WTC11 (cell line): ENCODE results near the gene ARRDC3. TPM values are rescaled to one million over a fixed set of nuclear protein-coding genes. Genes with fewer than 3 reads are reported as not detected.
A peak's percentile ranks its signal among the peaks of the same experiment; 100 is the strongest.

Source experiments
- ATAC-seq: fragments of 200-7000 bp; cut with Tn5 transposase; 2 replicates; pipeline ENCODE4 v1.10.0; 2021; ENCODE audit warnings: mild to moderate bottlenecking, moderate library complexity
- CTCF ChIA-PET: fragments of 300-600 bp; sonication (Branson Sonifier 250); formaldehyde crosslinking; loops from one replicate; lab custom pipeline; 2021; ENCODE audit warnings: antibody characterized with exemption; lab: Charles Lee
- POLR2A ChIA-PET: fragments of 350-600 bp; sonication (Branson Sonifier 250); formaldehyde crosslinking; loops from one replicate; lab custom pipeline; 2021; ENCODE audit warnings: antibody characterized with exemption; lab: Charles Lee
- DNase-seq: peaks from one replicate; pipeline ENCODE4 v3.0.0; 2021; ENCODE audit warnings: low spot score
- H3K27ac Mint-ChIP-seq: 2 replicates; pipeline ENCODE4 v1.8.0; 2021; ENCODE audit warnings: mixed read lengths
- H3K27me3 Mint-ChIP-seq: 2 replicates; pipeline ENCODE4 v1.8.0; 2021; ENCODE audit warnings: low read depth, mild to moderate bottlenecking, moderate library complexity, mixed read lengths
- H3K36me3 Mint-ChIP-seq: 2 replicates; pipeline ENCODE4 v1.8.0; 2021; ENCODE audit warnings: mixed read lengths
- H3K4me1 Mint-ChIP-seq: 2 replicates; pipeline ENCODE4 v1.8.0; 2022; ENCODE audit warnings: mixed read lengths
- H3K4me3 Mint-ChIP-seq: 2 replicates; pipeline ENCODE4 v1.8.0; 2021; ENCODE audit warnings: mild to moderate bottlenecking, moderate library complexity, mixed read lengths
- H3K9me3 Mint-ChIP-seq: 2 replicates; pipeline ENCODE4 v1.8.0; 2021; ENCODE audit warnings: mixed read lengths
- ARID4B ChIP-seq: sonication (generic); formaldehyde crosslinking; IDR thresholded peaks from 2 replicates; pipeline ENCODE4 v1.8.0; 2023; ENCODE audit warnings: missing genetic modification reagents, mild to moderate bottlenecking, borderline replicate concordance
- ATF6 ChIP-seq: sonication (generic); formaldehyde crosslinking; IDR thresholded peaks from 2 replicates; pipeline ENCODE4 v1.8.1; 2023; ENCODE audit warnings: mild to moderate bottlenecking, missing genetic modification reagents
- FOXP1 ChIP-seq: sonication (generic); formaldehyde crosslinking; IDR thresholded peaks from 2 replicates; pipeline ENCODE4 v1.8.0; 2022; ENCODE audit warnings: missing genetic modification reagents, mild to moderate bottlenecking, moderate library complexity, borderline replicate concordance
- FOXP4 ChIP-seq: sonication (generic); formaldehyde crosslinking; IDR thresholded peaks from 2 replicates; pipeline ENCODE4 v1.8.0; 2022; ENCODE audit warnings: mild to moderate bottlenecking, missing genetic modification reagents
- HMGA2 ChIP-seq: fragments of 250-450 bp; sonication (Bioruptor Pico); IDR thresholded peaks from 2 replicates; pipeline ENCODE4 v1.4.0; 2021; ENCODE audit warnings: mild to moderate bottlenecking, moderate library complexity
- HMGXB4 ChIP-seq: sonication (generic); formaldehyde crosslinking; IDR thresholded peaks from 2 replicates; pipeline ENCODE4 v1.8.1; 2023; ENCODE audit warnings: mild to moderate bottlenecking, moderate library complexity, missing genetic modification reagents
- JAZF1 ChIP-seq: fragments of 250-450 bp; sonication (Bioruptor Pico); IDR thresholded peaks from 2 replicates; pipeline ENCODE4 v1.9.0; 2021; ENCODE audit warnings: moderate library complexity, mild to moderate bottlenecking, inconsistent platforms
- MYBL2 ChIP-seq: sonication (generic); formaldehyde crosslinking; IDR thresholded peaks from 2 replicates; pipeline ENCODE4 v1.8.1; 2023; ENCODE audit warnings: mild to moderate bottlenecking, moderate library complexity, missing genetic modification reagents
- NR1H2 ChIP-seq: sonication (generic); formaldehyde crosslinking; IDR thresholded peaks from 2 replicates; pipeline ENCODE4 v1.9.0; 2021; ENCODE audit warnings: mild to moderate bottlenecking, moderate library complexity, missing genetic modification reagents
- NR3C1 ChIP-seq: sonication (generic); formaldehyde crosslinking; conservative IDR thresholded peaks from 2 replicates; pipeline ENCODE4 v1.8.1; 2023; ENCODE audit warnings: low read depth, mild to moderate bottlenecking, missing genetic modification reagents
- PREB ChIP-seq: sonication (generic); formaldehyde crosslinking; IDR thresholded peaks from 2 replicates; pipeline ENCODE4 v1.8.1; 2022; ENCODE audit warnings: mild to moderate bottlenecking, missing genetic modification reagents, moderate library complexity, borderline replicate concordance
- PRRX2 ChIP-seq: fragments of 250-450 bp; sonication (Bioruptor Pico); IDR thresholded peaks from 2 replicates; pipeline ENCODE4 v1.8.0; 2021; ENCODE audit warnings: mild to moderate bottlenecking
- ZNF138 ChIP-seq: sonication (generic); formaldehyde crosslinking; conservative IDR thresholded peaks from 2 replicates; pipeline ENCODE4 v1.8.1; 2022; ENCODE audit warnings: mild to moderate bottlenecking, moderate library complexity, missing genetic modification reagents
- ZNF219 ChIP-seq: sonication (generic); formaldehyde crosslinking; IDR thresholded peaks from 2 replicates; pipeline ENCODE4 v1.8.0; 2023; ENCODE audit warnings: missing genetic modification reagents, mild to moderate bottlenecking, borderline replicate concordance
- ZNF512 ChIP-seq: sonication (generic); formaldehyde crosslinking; IDR thresholded peaks from 2 replicates; pipeline ENCODE4 v1.8.1; 2022; ENCODE audit warnings: missing genetic modification reagents, borderline replicate concordance
- ZNF671 ChIP-seq: fragments of 250-450 bp; sonication (Bioruptor Pico); IDR thresholded peaks from 2 replicates; pipeline ENCODE4 v1.8.0; 2021; ENCODE audit warnings: mild to moderate bottlenecking
- total RNA-seq: library from RNA; stranded (reverse); gene quantifications from 3 replicates; pipeline ENCODE4 v1.2.3, GENCODE V29; 2021

Gene ARRDC3
- total RNA-seq, 1 experiment from 2014 or later = 10.3 TPM

GRCh38 chr5:91379246-91379913 is 3.7 kb downstream of the ARRDC3 start:
- Mint-ChIP-seq H3K36me3 (peaks cover 10% of the 10 kb centered on the region), H3K27ac (peak overlapping the region; percentile 100), H3K9me3 (no peaks in the 10 kb centered on the region), H3K27me3 (no peaks in the 10 kb centered on the region), H3K4me3 (peak overlapping the region; percentile 90), H3K4me1 (peaks cover 12% of the 10 kb centered on the region)
- no peak for DNase-seq
- no peak for ATAC-seq
- ChIA-PET POLR2A (interaction anchor here (0.6 to 2.2 kb wide), 10 partner anchors 8 to 135 kb away, joined by 3 to 30 read pairs (median 4); no protein-coding TSS in a partner anchor), CTCF (interaction anchor here (1.6 kb wide), 1 partner anchor 577 kb away, joined by 3 read pairs; no protein-coding TSS in a partner anchor)
- TF ChIP-seq PREB (CRISPR knock-in tag) (no peak), ZNF671 (CRISPR knock-in tag) (no peak), NR1H2 (CRISPR knock-in tag) (no peak), ZNF512 (CRISPR knock-in tag) (no peak), PRRX2 (CRISPR knock-in tag) (no peak), JAZF1 (no peak), ATF6 (CRISPR knock-in tag) (no peak), FOXP4 (CRISPR knock-in tag) (no peak), ZNF138 (CRISPR knock-in tag) (no peak), NR3C1 (CRISPR knock-in tag) (no peak), HMGA2 (no peak; the same call in 1 of the 2 replicates), FOXP1 (no peak), ZNF219 (CRISPR knock-in tag) (no peak), ARID4B (CRISPR knock-in tag) (no peak), MYBL2 (CRISPR knock-in tag) (no peak), HMGXB4 (CRISPR knock-in tag) (no peak)
